Measurements from ENCODE around the gene PPARG.

PPARG gene

DNA sequence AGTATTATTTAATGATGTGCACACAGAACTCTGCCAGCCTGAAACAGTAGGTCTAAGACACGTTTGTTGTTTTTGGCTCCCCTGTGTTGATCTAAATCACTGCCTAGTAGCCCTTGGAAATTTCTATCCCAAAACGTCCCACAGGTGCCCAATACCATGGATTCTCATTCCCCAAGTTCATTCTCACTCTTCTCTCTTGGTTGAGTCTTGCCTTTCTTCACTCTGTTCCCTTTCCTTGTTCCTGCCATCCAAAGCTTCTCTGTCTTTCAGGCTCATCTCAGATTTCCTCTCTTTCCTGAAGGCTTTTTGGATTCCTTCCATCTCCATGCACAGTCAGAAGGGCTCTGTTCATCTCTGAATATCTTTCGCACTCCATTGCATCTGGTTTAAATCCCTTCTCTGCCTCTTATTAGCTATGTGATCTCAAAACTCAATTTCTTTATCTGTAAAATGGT lies 54.2 kb downstream of the PPARG start:
- DNase-seq (ENCODE audit: low read depth in 2 of 2), result no peak

DNA sequence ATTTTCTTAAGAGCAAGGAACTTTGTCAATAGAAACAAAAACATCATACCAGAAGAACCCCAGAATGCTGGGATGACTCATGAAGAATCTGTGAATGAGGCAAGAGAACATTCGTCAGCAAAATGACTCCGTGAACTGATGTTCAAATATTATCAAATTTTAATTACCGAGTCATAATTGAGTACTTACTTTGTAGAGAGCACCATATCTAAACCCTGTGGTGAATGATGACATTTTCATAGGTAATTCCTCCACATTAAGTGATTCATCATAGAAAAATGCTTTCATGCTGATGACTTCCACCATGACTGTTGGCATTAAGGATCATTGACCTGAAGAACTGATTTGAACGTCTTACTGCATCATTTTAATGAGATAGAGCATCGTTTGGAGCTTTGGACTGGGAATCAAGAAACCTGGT lies 56.3 kb downstream of the PPARG start:
- DNase-seq (ENCODE audit: low read depth in 2 of 2), result no peak

DNA sequence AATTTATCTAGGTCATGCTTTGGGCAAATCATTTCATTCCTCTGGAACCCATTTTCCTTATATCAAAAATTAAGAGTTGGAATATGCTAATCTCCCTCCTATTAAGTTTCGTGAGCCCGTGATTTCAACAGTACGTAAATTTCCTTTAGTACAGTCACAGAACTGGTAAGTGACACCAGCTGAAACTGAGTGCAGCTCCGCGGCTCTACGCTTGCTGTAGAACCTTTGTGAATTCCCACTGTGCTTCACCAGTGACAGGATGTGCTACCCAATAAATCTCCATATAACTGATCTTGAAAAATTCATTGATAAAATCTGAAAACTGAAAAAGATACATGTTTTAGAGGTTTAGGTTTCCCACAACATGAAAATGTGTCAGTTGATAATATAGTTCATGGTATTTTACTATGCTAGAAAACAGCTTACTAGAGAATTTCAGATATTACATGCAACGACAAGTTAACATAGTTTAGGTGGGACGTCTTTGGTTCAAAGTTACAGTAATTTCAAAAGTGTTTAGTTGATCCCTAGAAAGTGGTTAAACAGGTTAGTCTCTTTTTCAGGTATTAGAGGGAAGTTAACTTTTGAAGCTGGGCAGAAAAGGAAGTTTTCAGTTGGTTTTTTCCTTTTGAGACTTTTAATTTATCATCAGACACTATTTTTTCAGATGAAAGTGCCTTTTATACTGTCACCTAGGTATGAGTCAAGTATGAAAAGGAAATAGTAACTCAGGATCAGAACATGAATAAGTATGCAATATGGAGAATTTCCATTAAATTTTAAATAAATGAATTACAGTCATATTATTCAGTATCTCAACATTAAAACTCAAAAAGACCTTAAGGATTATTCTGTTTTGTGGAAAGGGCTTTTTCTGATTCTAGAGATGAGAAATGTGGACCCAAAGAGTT lies 57.0 kb downstream of the PPARG start:
- DNase-seq (ENCODE audit: low read depth in 2 of 2), result no peak

DNA sequence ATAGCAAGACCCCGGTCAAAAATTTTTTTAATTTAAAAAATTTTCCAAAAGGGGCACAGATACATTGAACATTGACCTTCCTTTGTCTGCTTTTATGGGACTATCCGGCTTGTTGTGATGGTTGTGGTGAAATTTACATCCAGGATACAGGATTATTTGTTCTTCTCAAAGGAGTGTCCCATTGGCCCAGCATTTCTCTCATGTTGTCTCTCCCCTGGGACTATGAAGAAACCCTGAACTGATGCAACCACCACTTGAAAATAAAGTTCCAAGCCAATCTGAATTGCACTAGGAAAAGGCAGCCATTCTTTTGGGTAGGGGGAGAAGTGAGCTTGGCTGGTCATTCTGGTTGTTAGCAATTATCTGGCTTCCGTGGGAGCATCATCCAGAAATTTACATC lies 58.4 kb downstream of the PPARG start:
- DNase-seq (ENCODE audit: low read depth in 2 of 2), result no peak

DNA sequence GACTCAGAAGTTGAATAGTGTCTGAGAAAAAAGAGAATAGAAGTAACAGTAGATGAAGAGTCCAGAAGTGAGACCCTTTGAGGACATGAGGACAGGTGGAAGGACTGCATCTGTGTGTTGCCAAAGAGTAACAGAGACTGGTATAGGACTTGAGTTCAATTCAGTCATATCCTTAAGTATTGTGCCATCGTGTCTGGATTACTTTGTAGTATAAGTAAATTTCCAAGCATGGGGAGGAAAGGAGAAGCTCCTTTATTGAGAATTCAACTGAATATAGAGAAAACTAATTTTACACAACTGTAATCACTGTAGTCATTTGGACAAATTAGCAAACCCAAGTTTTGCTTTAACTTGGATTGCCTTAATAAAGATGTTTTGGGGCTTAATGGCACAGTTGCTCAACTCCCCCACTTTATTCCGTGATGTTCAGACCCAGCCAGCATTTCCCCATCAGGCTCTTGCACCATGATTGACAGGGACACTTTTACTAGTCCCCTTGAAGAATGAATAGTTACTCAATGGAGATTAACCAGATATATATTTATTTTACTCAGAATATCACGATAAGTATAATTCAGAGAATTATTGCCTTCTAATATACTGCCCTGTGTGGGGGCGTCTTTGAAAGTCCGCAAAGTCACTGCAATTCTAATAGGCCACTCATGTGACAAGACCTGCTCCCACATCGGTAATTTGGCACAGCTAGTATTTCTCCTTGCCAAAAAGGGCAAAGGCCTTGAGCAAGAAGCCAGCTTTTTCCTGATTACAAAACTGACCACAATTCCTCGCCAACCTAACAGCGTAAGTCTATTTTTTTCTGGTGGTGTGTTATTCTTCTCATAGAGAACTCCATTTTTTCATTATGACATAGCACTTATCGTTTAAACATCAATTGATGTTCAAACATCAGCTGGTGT lies 61.3 kb downstream of the PPARG start:
- no peak for DNase-seq (ENCODE audit: low read depth in 2 of 2)

DNA sequence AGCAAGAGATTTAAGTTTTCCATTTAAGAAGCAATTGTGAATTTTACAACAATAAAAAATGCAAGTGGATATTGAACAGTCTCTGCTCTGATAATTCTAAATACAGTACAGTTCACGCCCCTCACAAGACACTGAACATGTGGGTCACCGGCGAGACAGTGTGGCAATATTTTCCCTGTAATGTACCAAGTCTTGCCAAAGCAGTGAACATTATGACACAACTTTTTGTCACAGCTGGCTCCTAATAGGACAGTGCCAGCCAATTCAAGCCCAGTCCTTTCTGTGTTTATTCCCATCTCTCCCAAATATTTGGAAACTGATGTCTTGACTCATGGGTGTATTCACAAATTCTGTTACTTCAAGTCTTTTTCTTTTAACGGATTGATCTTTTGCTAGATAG lies 62.3 kb downstream of the PPARG start:
- no peak for DNase-seq (ENCODE audit: low read depth in 2 of 2)

DNA sequence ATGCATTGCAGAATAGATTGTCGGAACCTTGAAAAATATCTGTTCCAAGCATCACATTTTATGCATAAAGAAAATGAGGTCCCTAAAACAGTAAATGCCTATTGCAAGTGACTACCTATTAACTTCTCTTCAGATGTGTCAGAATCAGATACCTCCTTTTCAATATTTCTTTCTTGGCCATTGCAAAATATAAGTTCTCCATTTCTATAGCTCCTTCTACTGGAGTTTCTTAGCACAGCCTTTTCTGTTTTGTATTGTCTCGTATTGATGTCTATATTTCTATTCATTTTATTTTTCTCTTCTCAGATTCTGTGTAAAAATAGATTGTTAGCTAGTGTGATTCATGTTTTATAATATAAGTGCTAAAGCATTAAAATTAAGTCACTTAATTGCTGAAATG lies 63.4 kb downstream of the PPARG start:
- no peak for DNase-seq (ENCODE audit: low read depth in 2 of 2)

DNA sequence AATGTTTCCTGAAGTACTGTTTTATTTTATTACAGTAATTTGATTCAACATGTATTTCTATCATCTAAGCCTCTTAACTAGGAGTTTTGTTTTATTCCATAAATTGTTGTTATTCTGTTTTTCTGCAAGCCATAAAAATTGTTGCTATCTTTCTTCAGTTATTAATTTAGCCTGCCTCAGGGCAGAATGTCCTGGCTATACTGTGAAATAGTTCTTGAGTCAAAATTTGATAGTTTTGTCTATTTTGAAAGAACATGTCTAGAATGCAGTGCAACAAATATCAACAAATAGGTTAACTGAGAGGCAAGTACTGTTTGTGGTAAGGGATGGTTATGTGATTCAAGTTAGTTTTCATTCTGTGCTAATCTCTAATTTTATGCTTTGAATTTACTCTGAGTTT lies 63.9 kb downstream of the PPARG start:
- DNase-seq (ENCODE audit: low read depth in 2 of 2), result no peak

DNA sequence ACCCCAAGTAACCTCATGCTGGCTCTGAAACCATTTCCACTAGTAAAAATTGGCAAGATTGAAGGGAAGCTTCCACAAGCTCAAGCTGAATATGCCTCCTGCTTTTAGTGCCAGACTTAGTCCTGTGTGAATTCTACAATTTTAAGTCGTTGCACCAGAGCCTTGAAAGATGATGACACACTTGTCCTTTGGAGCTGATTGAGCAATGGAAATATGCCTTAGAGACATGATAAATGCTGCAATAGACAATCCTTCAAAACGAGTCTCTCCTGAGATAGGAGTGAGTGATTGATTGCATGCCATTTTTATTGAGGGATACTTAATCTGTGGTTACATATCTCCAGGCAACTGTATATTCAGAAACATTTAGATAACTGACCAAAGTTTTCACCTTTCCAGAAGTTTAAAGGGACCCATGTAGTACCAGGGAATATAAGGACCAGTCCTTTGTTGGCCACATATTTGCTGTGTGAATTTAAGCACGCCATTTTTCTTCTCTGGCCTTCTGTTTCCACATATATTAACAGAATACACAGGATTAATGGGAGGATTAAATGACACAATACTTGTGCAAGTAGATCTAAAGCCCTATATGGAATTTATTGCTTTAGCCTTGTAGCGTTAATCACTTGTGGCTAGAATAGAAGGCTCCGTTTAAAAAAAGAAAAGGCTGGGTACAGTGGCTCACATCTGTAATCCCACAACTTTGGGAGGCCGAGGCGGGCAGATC lies 65.1 kb downstream of the PPARG start:
- no peak for DNase-seq (ENCODE audit: low read depth in 2 of 2)

DNA sequence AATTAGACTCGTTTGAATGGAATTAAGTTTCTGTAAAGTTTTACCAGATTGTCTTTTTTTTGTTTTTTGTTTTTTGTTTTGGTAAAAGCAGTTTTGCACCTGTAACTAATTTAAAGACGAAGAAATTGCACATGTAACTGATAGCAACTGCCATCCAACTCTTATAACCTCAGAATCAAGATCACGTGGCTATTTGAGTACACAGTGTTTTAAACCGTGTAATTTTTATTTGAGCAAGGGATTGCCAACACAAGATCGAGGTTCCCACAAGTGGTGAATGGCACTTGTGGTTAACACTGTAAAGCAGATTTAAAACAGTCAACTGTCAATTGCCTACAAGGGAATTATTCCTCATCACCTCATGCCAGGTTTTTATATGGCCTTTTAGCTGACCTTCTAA lies 67.3 kb downstream of the PPARG start:
- no peak for DNase-seq (ENCODE audit: low read depth in 2 of 2)

DNA sequence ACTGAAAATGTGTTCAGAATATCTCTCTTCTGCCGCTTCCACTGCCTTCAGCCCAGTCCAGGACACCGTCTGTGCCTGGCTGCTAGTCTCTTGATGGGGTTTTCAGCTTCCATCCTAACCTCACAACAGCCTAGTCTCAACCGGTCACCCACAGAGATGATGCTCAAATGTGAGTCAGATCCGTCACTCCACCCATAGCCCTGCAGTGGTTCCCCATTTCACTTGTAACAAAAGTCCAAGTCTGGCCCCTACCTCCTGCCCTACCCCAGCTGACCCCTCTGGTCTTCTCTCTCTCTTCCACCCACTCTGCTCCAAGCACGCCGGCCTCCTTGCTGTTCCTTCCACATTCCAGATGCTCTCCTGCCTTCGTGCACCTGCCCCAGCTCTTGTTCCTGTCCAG lies 68.1 kb downstream of the PPARG start:
- no peak for DNase-seq (ENCODE audit: low read depth in 2 of 2)

DNA sequence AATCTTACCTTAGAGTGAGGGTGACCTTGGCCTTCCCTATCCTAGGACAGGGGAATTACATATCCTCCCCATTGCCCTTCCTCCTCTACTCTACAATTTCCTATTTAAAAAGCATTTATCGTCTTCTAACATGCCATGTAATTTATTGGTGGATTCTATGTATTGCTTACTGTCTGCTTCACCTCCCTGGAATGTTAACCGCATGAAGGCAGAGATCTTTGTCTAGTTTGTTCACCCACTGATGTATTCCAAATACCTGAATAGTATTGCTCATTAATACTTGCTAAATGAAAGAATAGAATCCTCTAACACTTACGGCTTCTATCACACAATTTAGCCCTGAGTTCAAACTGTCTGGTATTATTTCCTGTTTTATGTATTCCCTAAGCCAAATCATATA lies 68.6 kb downstream of the PPARG start:
- no peak for DNase-seq (ENCODE audit: low read depth in 2 of 2)

DNA sequence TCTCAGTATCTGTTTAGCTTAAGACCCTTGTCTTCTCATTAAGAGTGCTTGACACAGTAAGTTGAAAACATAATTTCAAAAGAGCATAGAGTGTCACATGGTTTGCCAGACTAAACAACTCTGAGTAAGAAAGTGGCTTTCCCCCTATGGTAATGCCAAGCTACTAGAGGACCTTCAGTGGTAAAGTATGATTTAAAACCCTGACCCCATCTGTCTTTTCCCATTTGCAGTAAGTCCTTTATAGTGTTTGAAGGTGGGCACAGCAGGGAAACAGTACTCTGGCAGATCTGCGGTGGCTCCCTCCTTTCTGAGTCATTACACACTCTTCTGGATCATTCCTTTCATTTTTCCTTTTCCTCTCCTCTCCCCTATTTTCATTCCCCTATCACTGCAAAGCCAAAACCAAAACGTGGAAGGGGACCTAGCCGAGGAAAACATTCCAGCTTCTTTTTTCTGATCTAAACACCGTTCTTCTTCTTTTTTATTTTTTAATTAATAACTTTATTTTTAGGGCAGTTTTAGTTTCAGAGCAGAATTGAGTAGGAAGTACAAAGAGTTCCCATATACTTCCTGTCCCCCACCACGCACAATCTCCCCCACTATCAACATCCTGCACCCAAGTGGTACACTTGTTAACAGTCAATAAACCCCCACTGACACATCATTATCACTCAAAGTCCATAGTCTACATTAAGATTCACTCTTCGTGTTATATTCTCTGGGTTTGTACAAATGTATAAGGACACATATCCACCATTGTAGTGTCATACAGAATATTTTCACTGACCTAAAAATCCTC lies 74.7 kb downstream of the PPARG start:
- DNase-seq (ENCODE audit: low read depth in 2 of 2), result no peak

DNA sequence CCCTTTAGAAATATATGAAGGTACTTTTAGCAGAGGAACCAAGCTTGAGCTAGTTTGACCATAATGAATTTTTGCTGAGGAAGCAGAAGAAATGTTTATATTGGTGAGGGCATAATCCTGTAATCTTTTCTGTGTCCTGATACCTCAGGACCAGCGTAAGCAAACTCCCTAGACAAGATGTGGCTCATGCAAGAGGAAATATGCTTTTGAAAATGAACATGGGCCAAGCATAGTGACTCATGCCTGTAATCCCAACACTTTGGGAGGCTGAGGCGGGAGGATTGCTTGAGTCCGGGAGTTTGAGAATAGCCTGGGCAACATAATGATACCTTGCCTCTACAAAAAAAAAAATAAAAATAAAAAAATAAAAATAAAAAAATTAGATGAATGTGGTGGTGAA lies 78.5 kb downstream of the PPARG start:
- no peak for DNase-seq (ENCODE audit: low read depth in 2 of 2)

DNA sequence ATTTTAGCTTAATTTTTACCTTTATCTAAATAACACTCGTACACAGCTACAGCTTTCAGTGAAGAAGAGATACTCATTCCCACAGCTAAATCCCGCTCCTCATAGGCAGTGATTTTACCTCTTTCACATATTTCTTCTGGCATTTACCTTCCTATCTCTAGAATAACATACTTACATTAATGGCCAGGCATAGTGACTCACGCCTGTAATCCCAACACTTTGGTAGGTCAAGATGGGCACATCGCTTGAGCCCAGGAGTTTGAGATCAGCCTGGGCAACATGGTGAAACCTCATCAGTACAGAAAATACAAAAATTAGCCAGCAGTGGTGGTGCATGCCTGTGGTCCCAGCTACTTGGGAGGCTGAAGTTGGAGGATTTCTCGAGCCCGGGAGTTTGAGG lies 80.2 kb downstream of the PPARG start:
- no peak for DNase-seq (ENCODE audit: low read depth in 2 of 2)

DNA sequence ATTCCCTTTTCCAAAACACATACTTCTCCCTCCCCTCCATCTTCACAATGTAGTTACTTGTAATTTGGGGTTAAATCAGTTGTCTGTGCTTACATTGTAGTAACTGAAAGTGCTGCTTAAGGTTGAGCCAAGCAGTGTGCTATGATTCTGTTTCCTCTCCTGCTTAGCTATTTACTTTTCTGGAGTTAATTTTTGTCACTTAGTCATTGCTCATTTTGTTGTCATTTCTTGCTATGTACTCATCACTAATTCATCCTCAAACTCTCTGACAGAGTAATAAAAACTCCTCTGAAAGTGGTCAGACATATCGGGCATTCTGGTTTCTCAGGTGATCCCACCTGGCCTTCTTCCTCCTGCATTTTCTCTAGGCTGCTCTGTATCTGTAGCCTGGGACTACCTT lies 80.7 kb downstream of the PPARG start:
- no peak for DNase-seq (ENCODE audit: low read depth in 2 of 2)

DNA sequence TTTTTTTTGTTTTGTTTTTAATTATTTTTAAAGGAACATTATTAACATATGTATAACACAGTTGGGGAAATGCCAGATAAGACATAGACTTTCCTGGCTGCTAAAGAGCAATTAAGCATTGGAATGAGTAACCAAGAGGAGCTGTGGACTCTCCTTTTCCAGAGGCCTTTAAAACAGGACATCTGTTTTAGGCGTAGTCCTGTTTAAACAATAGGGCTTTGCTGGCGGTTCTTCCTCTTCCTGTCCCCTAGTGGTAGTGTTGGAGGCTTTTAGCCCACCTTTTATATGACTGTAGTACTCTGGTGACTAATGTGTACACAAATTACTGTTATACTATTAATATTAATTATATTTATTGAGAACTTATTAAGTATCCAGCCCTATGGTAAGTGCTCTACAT lies 81.9 kb downstream of the PPARG start:
- no peak for DNase-seq (ENCODE audit: low read depth in 2 of 2)

DNA sequence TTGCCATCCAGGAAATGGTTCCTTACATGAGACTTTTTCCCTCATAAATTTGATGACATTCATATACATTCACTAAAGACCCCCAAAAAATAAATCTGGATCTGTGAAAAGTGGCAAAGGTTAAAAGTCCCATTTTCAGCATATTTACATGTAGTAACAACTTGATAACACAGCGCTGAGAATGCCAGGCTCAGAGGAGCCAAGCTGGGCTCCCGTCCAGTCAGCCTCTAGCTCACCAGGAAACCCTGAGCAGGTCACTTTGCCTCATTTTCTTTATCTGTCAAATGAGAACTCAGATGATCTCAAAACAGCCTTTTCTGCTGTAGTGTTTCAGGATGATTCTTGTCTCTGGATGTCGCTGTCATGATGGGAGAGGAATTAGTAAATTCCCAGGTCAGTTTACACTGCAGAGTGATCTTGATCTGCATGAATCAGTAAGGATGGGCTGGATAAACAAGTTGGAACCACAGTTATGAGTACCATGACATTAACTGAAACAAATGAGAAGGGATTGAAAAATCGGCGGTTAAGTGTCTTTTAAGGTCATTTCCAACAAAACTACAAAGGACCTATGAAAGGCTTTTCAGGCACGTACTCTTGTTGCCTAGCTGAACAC lies 82.8 kb downstream of the PPARG start:
- no peak for DNase-seq (ENCODE audit: low read depth in 2 of 2)

DNA sequence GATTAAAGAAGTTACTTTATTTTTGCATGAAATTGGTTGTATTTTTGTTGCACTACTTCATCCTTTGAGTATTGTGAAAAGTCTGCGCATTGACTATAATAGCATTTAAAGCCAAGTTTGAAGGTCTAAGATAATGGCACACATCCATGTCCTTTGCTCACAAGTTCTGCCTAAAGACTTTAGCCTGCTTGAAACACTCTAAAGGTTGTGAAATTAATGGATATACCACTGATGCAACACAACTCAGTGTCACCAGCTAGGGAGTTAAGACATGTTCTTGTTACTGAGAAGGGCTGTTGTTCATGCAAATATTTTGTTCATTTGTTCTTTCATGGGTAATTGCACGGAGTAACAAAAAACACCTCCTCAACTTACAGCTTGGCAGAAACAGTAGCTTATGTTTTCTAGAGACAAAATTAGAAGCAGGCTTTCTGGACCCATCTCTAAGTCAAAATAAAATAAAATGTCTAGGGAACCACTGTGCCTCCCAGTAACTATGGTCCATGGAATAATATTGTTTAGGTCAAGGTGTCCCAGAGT lies 83.9 kb downstream of the PPARG start:
- no peak for DNase-seq (ENCODE audit: low read depth in 2 of 2)

DNA sequence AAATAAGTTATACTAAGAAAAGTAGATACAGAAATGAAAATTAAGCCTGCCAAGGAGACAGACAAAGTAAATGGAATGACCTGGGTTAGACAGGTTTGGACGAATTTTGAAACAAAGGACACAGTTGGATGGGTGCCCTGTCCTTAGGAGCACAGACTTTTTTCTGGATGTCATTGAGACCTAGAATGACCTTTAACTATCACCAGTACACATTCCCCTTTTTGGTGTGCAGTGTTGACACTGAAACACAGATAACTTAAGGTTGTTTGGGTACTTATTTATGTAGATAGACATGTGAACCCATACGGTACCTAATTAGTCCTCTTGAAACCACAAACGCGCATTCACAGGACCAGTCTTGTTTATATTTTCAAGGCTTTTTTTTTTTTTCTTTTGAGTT lies 86.7 kb downstream of the PPARG start:
- no peak for DNase-seq (ENCODE audit: low read depth in 2 of 2)

Measured in activated CD8-positive, alpha-beta memory T cell treated with anti-CD3 and anti-CD28 coated beads for 4 hours (primary cell).